Activated B cell treated with CpG ODN at 0.5 μM for 24 hours (primary cell): ENCODE measurements around the gene SHC1. TPM values are rescaled to one million over a fixed set of nuclear protein-coding genes. Genes with fewer than 3 reads are reported as not detected.

ENCODE experiments used
- ATAC-seq: fragments of 200-7000 bp; cut with Tn5 transposase; one replicate; pipeline ENCODE4 v1.10.0; 2021; ENCODE audit warnings: low read depth, mild to moderate bottlenecking, moderate library complexity
- CTCF ChIA-PET: fragments of 350-600 bp; sonication (Branson Sonifier 250); formaldehyde crosslinking; loops from one replicate; lab custom pipeline; 2021; ENCODE audit warnings: antibody characterized with exemption; lab: Charles Lee
- POLR2A ChIA-PET: fragments of 350-600 bp; sonication (Branson Sonifier 250); formaldehyde crosslinking; loops from one replicate; lab custom pipeline; 2021; ENCODE audit warnings: antibody characterized with exemption; lab: Charles Lee
- DNase-seq: peaks from one replicate; pipeline ENCODE4 v3.0.0; 2022
- H3K27ac Mint-ChIP-seq: one replicate; pipeline ENCODE4 v1.8.0; 2020; ENCODE audit warnings: mixed read lengths
- H3K27me3 Mint-ChIP-seq: one replicate; pipeline ENCODE4 v1.8.0; 2021; ENCODE audit warnings: mixed read lengths
- H3K36me3 Mint-ChIP-seq: one replicate; pipeline ENCODE4 v1.8.0; 2021; ENCODE audit warnings: low read depth, mixed read lengths
- H3K4me1 Mint-ChIP-seq: one replicate; pipeline ENCODE4 v1.8.0; 2021; ENCODE audit warnings: mixed read lengths
- H3K4me3 Mint-ChIP-seq: one replicate; pipeline ENCODE4 v1.8.0; 2020; ENCODE audit warnings: mild to moderate bottlenecking, mixed read lengths
- H3K9me3 Mint-ChIP-seq: one replicate; pipeline ENCODE4 v1.8.0; 2020; ENCODE audit warnings: mixed read lengths
- CTCF ChIP-seq: fragments of 200-600 bp; IDR thresholded peaks from one replicate; pipeline ENCODE4 v1.8.0; 2022; ENCODE audit warnings: antibody characterized with exemption, mild to moderate bottlenecking
- intact Hi-C: fragments of 100-400 bp; cut with micrococcal nuclease; formaldehyde crosslinking; loops from one replicate; pipeline ENCODE4 v1.15.1; 2024
- total RNA-seq: library from RNA; stranded (reverse); gene quantifications from 2 replicates; pipeline ENCODE4 v1.2.3, GENCODE V29; 2022

SHC1 gene
- total RNA-seq, 1 donor from 2014 or later: 60.9 TPM

GRCh38 chr1:154975409-154976059 lies 5.0 kb upstream of the SHC1 start:
- H3K4me3 Mint-ChIP-seq: no peak overlapping the region
- TF ChIP-seq CTCF: no peak
- H3K27ac Mint-ChIP-seq: no peak overlapping the region
- intact Hi-C loops: loop anchor here (10.0 kb wide), 1 partner anchor 199 kb away; the partner anchor contains the start of genes KRTCAP2 and TRIM46
- H3K27me3 Mint-ChIP-seq: no peaks in the 10 kb centered on the region
- DNase-seq (peak; percentile 53), ATAC-seq (peak; percentile 7)
- H3K4me1 Mint-ChIP-seq: peaks cover 31% of the 10 kb centered on the region
- CTCF ChIA-PET: interaction anchor here (1.0 to 2.8 kb wide), 4 partner anchors 14 to 86 kb away, joined by 3 to 14 read pairs (median 4); partner anchors contain the start of gene PYGO2
- H3K36me3 Mint-ChIP-seq: peaks cover 25% of the 10 kb centered on the region
- no peaks in the 10 kb centered on the region for H3K9me3 Mint-ChIP-seq
- POLR2A ChIA-PET: interaction anchor here (0.6 to 6.9 kb wide), 16 partner anchors 8 to 1525 kb away, joined by 3 to 71 read pairs (median 11); partner anchors contain the start of genes ADAM15, FLAD1, MEF2D and PBXIP1

GRCh38 chr1:154974808-154975408 lies 4.4 kb upstream of the SHC1 start:
- no peaks in the 10 kb centered on the region for H3K27me3 Mint-ChIP-seq
- H3K4me1 Mint-ChIP-seq: peaks cover 31% of the 10 kb centered on the region
- H3K36me3 Mint-ChIP-seq: peaks cover 25% of the 10 kb centered on the region
- TF ChIP-seq CTCF: no peak
- DNase-seq (peak; percentile 90), ATAC-seq (peak; percentile 54)
- intact Hi-C loops: loop anchor here (1.0 to 10.0 kb wide), 9 partner anchors 8 to 417 kb away; partner anchors contain the start of genes FLAD1, KRTCAP2, PYGO2 and TRIM46
- no peaks in the 10 kb centered on the region for H3K9me3 Mint-ChIP-seq
- ChIA-PET POLR2A (interaction anchor here (0.5 to 6.9 kb wide), 20 partner anchors 8 to 298 kb away, joined by 3 to 71 read pairs (median 7); partner anchors contain the start of genes ADAM15, CLK2, FLAD1 and PBXIP1), CTCF (interaction anchor here (0.6 to 2.8 kb wide), 5 partner anchors 9 to 87 kb away, joined by 3 to 14 read pairs (median 4); partner anchors contain the start of gene PYGO2)
- no peak overlapping the region for H3K27ac Mint-ChIP-seq
- H3K4me3 Mint-ChIP-seq: no peak overlapping the region

GRCh38 chr1:154974102-154974807 lies 3.7 kb upstream of the SHC1 start, which contains the start of gene CKS1B:
Gene CKS1B, plus strand, starts transcription at chr1:154974681. Its CDS starts 65 bp downstream, at chr1:154974746.
- no peak within 1 kb of the TSS for H3K4me3 Mint-ChIP-seq
- ATAC-seq (peak; percentile 83), DNase-seq (peak; percentile 87)
- intact Hi-C loops: loop anchor here (1.0 to 10.0 kb wide), 9 partner anchors 9 to 416 kb away; partner anchors contain the start of genes FLAD1, KRTCAP2, PYGO2 and TRIM46
- ChIA-PET POLR2A (interaction anchor here (0.5 to 6.9 kb wide), 27 partner anchors 9 to 984 kb away, joined by 3 to 71 read pairs (median 7); partner anchors contain the start of genes CLK2, FLAD1, PBXIP1 and PMVK), CTCF (interaction anchor here (0.6 to 2.8 kb wide), 8 partner anchors 9 to 87 kb away, joined by 3 to 14 read pairs (median 4); partner anchors contain the start of genes FLAD1 and PYGO2)
- H3K9me3 Mint-ChIP-seq: no peaks in the 10 kb centered on the region
- peaks cover 36% of the 10 kb centered on the region for H3K4me1 Mint-ChIP-seq
- no peak for TF ChIP-seq CTCF
- peaks cover 27% of the 10 kb centered on the region for H3K36me3 Mint-ChIP-seq
- H3K27me3 Mint-ChIP-seq: no peaks in the 10 kb centered on the region
- no peak within 1 kb of the TSS for H3K27ac Mint-ChIP-seq

- no peaks in the 10 kb centered on the region for H3K27me3 Mint-ChIP-seq
These were observed 3.0 kb upstream of the SHC1 start for GRCh38 chr1:154973344-154974101.

More at GRCh38 chr1:154973344-154974101, 3.0 kb upstream of the SHC1 start:
- DNase-seq: peak; percentile 85
- H3K9me3 Mint-ChIP-seq: no peaks in the 10 kb centered on the region
- no peak for TF ChIP-seq CTCF
- H3K4me3 Mint-ChIP-seq: no peak overlapping the region
- CTCF ChIA-PET: interaction anchor here (0.6 to 1.6 kb wide), 5 partner anchors 10 to 77 kb away, joined by 3 to 12 read pairs (median 3); partner anchors contain the start of genes FLAD1 and PYGO2
- peak; percentile 13 for ATAC-seq
- POLR2A ChIA-PET: interaction anchor here (0.6 to 6.9 kb wide), 28 partner anchors 9 to 1687 kb away, joined by 3 to 71 read pairs (median 7); partner anchors contain the start of genes FLAD1, KRTCAP2, PBXIP1 and PMVK
- intact Hi-C loops: loop anchor here (1.0 to 10.0 kb wide), 9 partner anchors 10 to 415 kb away; partner anchors contain the start of genes FLAD1, KRTCAP2, PYGO2 and TRIM46
- peaks cover 37% of the 10 kb centered on the region for H3K4me1 Mint-ChIP-seq
- H3K36me3 Mint-ChIP-seq: peaks cover 28% of the 10 kb centered on the region
- no peak overlapping the region for H3K27ac Mint-ChIP-seq
